ENCODE results near the gene PHF2.

PHF2 gene

GRCh38 chr9:93682155-93682968 is 106.0 kb downstream of the PHF2 start:
- DNase-seq, result peak; percentile 4 to 21

- no peak for DNase-seq
Measured at GRCh38 chr9:93683331-93684134, 107.1 kb downstream of the PHF2 start.

- no peak for DNase-seq
Measured at GRCh38 chr9:93684161-93684765, 107.9 kb downstream of the PHF2 start.

GRCh38 chr9:93684806-93685543 is 108.6 kb downstream of the PHF2 start:
- DNase-seq, result no peak

GRCh38 chr9:93686127-93686879 is 109.9 kb downstream of the PHF2 start:
- DNase-seq, result no peak

- no peak for DNase-seq
Measured at GRCh38 chr9:93686880-93687236, 110.5 kb downstream of the PHF2 start.

GRCh38 chr9:93690618-93691017 is 114.2 kb downstream of the PHF2 start:
- no peak for DNase-seq

GRCh38 chr9:93693129-93693528 is 116.7 kb downstream of the PHF2 start:
- no peak for DNase-seq

GRCh38 chr9:93697352-93698139 is 121.2 kb downstream of the PHF2 start:
- DNase-seq, result no peak

- no peak for DNase-seq
Measured at GRCh38 chr9:93698140-93698908, 121.9 kb downstream of the PHF2 start.

GRCh38 chr9:93699650-93700049 is 123.3 kb downstream of the PHF2 start:
- no peak for DNase-seq

- DNase-seq, result no peak
Measured at GRCh38 chr9:93701494-93702218, 125.3 kb downstream of the PHF2 start.

GRCh38 chr9:93702261-93702660 is 125.9 kb downstream of the PHF2 start:
- no peak for DNase-seq

GRCh38 chr9:93708289-93708986 is 132.1 kb downstream of the PHF2 start:
- DNase-seq, result no peak

GRCh38 chr9:93708987-93709302 is 132.6 kb downstream of the PHF2 start:
- DNase-seq, result no peak

- no peak for DNase-seq
Measured at GRCh38 chr9:93709600-93710369, 133.4 kb downstream of the PHF2 start.

- DNase-seq, result no peak
Measured at GRCh38 chr9:93710370-93710723, 134.0 kb downstream of the PHF2 start.

GRCh38 chr9:93711002-93711401 is 134.6 kb downstream of the PHF2 start:
- DNase-seq, result no peak

GRCh38 chr9:93712896-93713295 is 136.5 kb downstream of the PHF2 start:
- DNase-seq, result no peak

Measured in hippocampal formation (tissue), 2 donors.